GM18873 (cell line): ENCODE measurements around the gene AHDC1.
"Not testable (repeated sequence)": the region's sequence is repeated elsewhere in the genome, so short reads cannot be mapped to it uniquely, and the experiment has no call there.

Experiments used
- ATAC-seq: cut with Tn5 transposase; IDR thresholded peaks from one replicate; pipeline ENCODE4 v1.9.1; 2021; ENCODE audit warnings: mild to moderate bottlenecking, moderate library complexity, moderate number of reproducible peaks; ENCODE audit not compliant: unreplicated experiment, low FRiP score

AHDC1 gene

GRCh38 chr1:27554759-27555699 lies 48.9 kb downstream of the AHDC1 start:
- no peak for ATAC-seq

GRCh38 chr1:27554293-27554692 lies 49.7 kb downstream of the AHDC1 start:
- ATAC-seq, result no peak

GRCh38 chr1:27553823-27554222 lies 50.1 kb downstream of the AHDC1 start:
- ATAC-seq, result not testable (repeated sequence)

GRCh38 chr1:27552911-27553420 lies 51.0 kb downstream of the AHDC1 start:
- no peak for ATAC-seq

GRCh38 chr1:27551953-27552312 lies 52.0 kb downstream of the AHDC1 start:
- ATAC-seq, result no peak

DNA sequence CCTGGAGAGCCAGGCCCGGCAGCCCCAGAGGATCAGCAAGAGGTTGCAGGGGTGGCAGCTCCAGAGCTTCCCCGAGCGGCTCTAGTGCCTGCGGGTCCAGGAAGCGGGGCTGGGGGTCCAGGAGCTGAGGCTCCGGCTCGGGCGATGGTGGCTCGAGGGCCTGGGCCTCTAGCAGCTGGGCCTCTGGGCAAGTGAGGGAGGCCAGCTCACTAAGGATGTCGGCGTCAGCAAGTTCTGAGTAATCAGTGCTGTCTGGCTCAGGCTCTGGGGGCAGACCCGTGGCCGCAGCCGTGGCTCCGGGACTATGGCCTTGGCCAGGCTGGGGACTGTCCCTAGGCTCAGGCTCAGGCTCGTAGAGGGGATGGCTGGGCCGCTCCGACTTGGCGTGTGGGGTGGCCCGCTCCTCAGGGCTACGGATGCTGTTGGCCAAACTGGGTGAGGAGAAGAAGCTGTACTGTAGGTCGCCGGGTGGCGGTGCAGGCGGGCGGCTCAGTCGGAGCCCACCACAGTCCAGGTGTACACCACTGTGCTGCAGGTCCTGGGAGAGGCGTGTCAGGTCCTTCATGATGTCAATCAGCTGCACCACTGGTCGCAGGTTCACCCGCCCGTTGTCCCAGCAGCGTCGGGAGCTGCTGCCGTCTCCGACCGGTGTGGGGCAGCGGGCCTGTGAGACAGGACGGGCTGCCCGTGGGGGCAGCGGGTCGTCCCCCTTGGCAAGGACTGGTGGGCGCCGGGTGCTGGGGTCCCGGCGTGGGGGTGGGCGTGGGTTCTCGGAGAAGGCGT lies 52.6 kb downstream of the AHDC1 start:
- ATAC-seq, result no peak

- no peak for ATAC-seq
These were observed 53.3 kb downstream of the AHDC1 start for GRCh38 chr1:27550510-27551169.

GRCh38 chr1:27549807-27550408 lies 54.0 kb downstream of the AHDC1 start:
- no peak for ATAC-seq

GRCh38 chr1:27548858-27549719 lies 54.9 kb downstream of the AHDC1 start:
- ATAC-seq, result no peak

- no peak for ATAC-seq
These were observed 55.6 kb downstream of the AHDC1 start for GRCh38 chr1:27548136-27548853.

GRCh38 chr1:27547220-27548116 lies 56.5 kb downstream of the AHDC1 start:
- ATAC-seq, result no peak

- no peak for ATAC-seq
These were observed 58.1 kb downstream of the AHDC1 start for GRCh38 chr1:27545876-27546275.

- no peak for ATAC-seq
These were observed 58.7 kb downstream of the AHDC1 start for GRCh38 chr1:27545271-27545670.

GRCh38 chr1:27544834-27545233 lies 59.1 kb downstream of the AHDC1 start:
- no peak for ATAC-seq

GRCh38 chr1:27543284-27543683 lies 60.7 kb downstream of the AHDC1 start:
- ATAC-seq, result no peak

GRCh38 chr1:27542463-27543273 lies 61.3 kb downstream of the AHDC1 start:
- no peak for ATAC-seq
